ENCODE results near the gene RNU5B-1.

GRCh38 chr15:65278480-65278879, 26.0 kb upstream of the RNU5B-1 start:
- TF ChIP-seq CTCF (conservative IDR thresholded peaks at IDR 0.05; ENCODE audit: low read length) (no peak), EZH2phosphoT487 (IDR thresholded peaks at IDR 0.05; ENCODE audit: borderline replicate concordance, low read depth, low read length) (no peak)

Measured in OCI-LY7 (cell line).